Measurements from ENCODE around the gene NQO1. TPM values are rescaled to one million over a fixed set of nuclear protein-coding genes. Genes with fewer than 3 reads are reported as not detected.

Gene NQO1
- 557 and 580 TPM in 2 replicates for polyA plus RNA-seq (2011; rRNA removed)
- polyA minus RNA-seq (2011; rRNA and poly(A)+ RNA removed) = 211 and 216 TPM in 2 replicates

- TF ChIP-seq CTCF (IDR thresholded peaks at IDR 0.05; ENCODE audit: low read depth, low read length) = no peak
- DNase-seq (ENCODE audit: low read depth, low spot score) = peak; percentile 97
- H3K9me3 ChIP-seq (ENCODE audit: control insufficient read depth, insufficient read depth, low read length) = peaks cover 6% of the 10 kb centered on the region; the same call in 1 of the 2 replicates
- POLR2A ChIA-PET = interaction anchor here (0.6 to 1.9 kb wide), 8 partner anchors 9 to 181 kb away, joined by 3 to 18 read pairs (median 5); partner anchors contain the start of gene NOB1
- CTCF ChIA-PET = interaction anchor here (0.8 to 6.0 kb wide), 4 partner anchors 17 to 331 kb away, joined by 3 to 28 read pairs (median 4); partner anchors contain the start of gene NOB1
- peak within 1 kb of the TSS; percentile 99 for H3K27ac ChIP-seq (ENCODE audit: low read depth, low read length)
- H3K4me3 ChIP-seq (ENCODE audit: low read depth, low read length) = peak within 1 kb of the TSS; percentile 80
- H3K27me3 ChIP-seq (ENCODE audit: control insufficient read depth, insufficient read depth, low read length) = no peaks in the 10 kb centered on the region
Observed at GRCh38 chr16:69726313-69727060, at the start of gene NQO1. Gene NQO1 (minus strand): TSS chr16:69726560. CDS start chr16:69726439, 121 bp downstream.

GRCh38 chr16:69775563-69775962 lies 49.2 kb upstream of the NQO1 start:
- Histone ChIP-seq H3K4me3 (ENCODE audit: low read depth, low read length) (no peak overlapping the region), H3K9me3 (ENCODE audit: control insufficient read depth, insufficient read depth, low read length) (no peaks in the 10 kb centered on the region), H3K27me3 (ENCODE audit: control insufficient read depth, insufficient read depth, low read length) (no peaks in the 10 kb centered on the region), H3K27ac (ENCODE audit: low read depth, low read length) (no peak overlapping the region)
- no peak for DNase-seq (ENCODE audit: low read depth, low spot score)
- POLR2A ChIA-PET = no interaction called here
- CTCF ChIA-PET = no interaction called here
- TF ChIP-seq CTCF (IDR thresholded peaks at IDR 0.05; ENCODE audit: low read depth, low read length) = no peak

GRCh38 chr16:69773260-69773947 lies 47.0 kb upstream of the NQO1 start:
- TF ChIP-seq CTCF (IDR thresholded peaks at IDR 0.05; ENCODE audit: low read depth, low read length) = no peak
- H3K9me3 ChIP-seq (ENCODE audit: control insufficient read depth, insufficient read depth, low read length) = no peaks in the 10 kb centered on the region
- DNase-seq (ENCODE audit: low read depth, low spot score) = no peak
- CTCF ChIA-PET = interaction anchor here (1.5 kb wide), 1 partner anchor 19 kb away, joined by 4 read pairs; the partner anchor contains the start of gene NOB1
- no peak overlapping the region for H3K27ac ChIP-seq (ENCODE audit: low read depth, low read length)
- H3K27me3 ChIP-seq (ENCODE audit: control insufficient read depth, insufficient read depth, low read length) = no peaks in the 10 kb centered on the region
- no peak overlapping the region for H3K4me3 ChIP-seq (ENCODE audit: low read depth, low read length)
- POLR2A ChIA-PET = no interaction called here

GRCh38 chr16:69771651-69771967 lies 45.2 kb upstream of the NQO1 start:
- CTCF ChIA-PET = interaction anchor here (0.7 to 2.1 kb wide), 2 partner anchors 17 to 28 kb away, joined by 3 to 11 read pairs; partner anchors contain the start of gene NOB1
- H3K27me3 ChIP-seq (ENCODE audit: control insufficient read depth, insufficient read depth, low read length) = no peaks in the 10 kb centered on the region
- H3K4me3 ChIP-seq (ENCODE audit: low read depth, low read length) = no peak overlapping the region
- TF ChIP-seq CTCF (IDR thresholded peaks at IDR 0.05; ENCODE audit: low read depth, low read length) = no peak
- POLR2A ChIA-PET = no interaction called here
- no peak overlapping the region for H3K27ac ChIP-seq (ENCODE audit: low read depth, low read length)
- H3K9me3 ChIP-seq (ENCODE audit: control insufficient read depth, insufficient read depth, low read length) = no peaks in the 10 kb centered on the region
- no peak for DNase-seq (ENCODE audit: low read depth, low spot score)

GRCh38 chr16:69769404-69769803 lies 43.0 kb upstream of the NQO1 start:
- TF ChIP-seq CTCF (IDR thresholded peaks at IDR 0.05; ENCODE audit: low read depth, low read length) = no peak

More at GRCh38 chr16:69769404-69769803, 43.0 kb upstream of the NQO1 start:
- Histone ChIP-seq H3K27ac (ENCODE audit: low read depth, low read length) (no peak overlapping the region), H3K9me3 (ENCODE audit: control insufficient read depth, insufficient read depth, low read length) (no peaks in the 10 kb centered on the region), H3K27me3 (ENCODE audit: control insufficient read depth, insufficient read depth, low read length) (no peaks in the 10 kb centered on the region), H3K4me3 (ENCODE audit: low read depth, low read length) (no peak overlapping the region)
- ChIA-PET CTCF (interaction anchor here (0.7 to 1.3 kb wide), 4 partner anchors 15 to 167 kb away, joined by 3 to 5 read pairs (median 4); partner anchors contain the start of gene NOB1), POLR2A (no interaction called here)
- no peak for DNase-seq (ENCODE audit: low read depth, low spot score)

Measured in AG04450 (cell line).